GM12873 (cell line): Measurements from ENCODE around the gene ZFYVE27.

Source experiments
- CTCF ChIP-seq: IDR thresholded peaks from 2 replicates; pipeline ENCODE4 v1.5.1; 2012; ENCODE audit warnings: low read depth, mild to moderate bottlenecking, moderate library complexity, low read length, control low read depth; ENCODE audit not compliant: insufficient read depth; ENCODE audit errors: missing control alignments

Gene ZFYVE27

DNA sequence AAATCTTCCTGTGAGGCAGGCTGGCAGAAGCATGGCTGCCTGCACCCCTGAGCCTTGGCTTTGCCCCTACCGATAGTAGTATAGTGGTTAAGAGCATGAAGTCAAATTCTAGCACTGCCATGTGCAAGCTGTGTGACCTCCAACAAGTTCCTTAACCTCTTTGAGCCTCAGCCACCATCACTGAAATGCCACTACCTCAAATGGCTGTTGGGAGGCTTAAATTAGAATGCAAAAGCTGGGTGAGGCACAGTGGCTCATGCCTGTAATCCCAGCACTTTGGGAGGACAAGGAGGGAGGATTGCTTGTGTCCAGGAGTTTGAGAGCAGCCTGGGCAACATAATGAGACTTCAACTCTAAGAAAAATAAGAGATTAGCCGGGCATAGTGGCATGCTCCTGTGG, 26.5 kb downstream of the ZFYVE27 start:
- TF ChIP-seq CTCF: no peak

DNA sequence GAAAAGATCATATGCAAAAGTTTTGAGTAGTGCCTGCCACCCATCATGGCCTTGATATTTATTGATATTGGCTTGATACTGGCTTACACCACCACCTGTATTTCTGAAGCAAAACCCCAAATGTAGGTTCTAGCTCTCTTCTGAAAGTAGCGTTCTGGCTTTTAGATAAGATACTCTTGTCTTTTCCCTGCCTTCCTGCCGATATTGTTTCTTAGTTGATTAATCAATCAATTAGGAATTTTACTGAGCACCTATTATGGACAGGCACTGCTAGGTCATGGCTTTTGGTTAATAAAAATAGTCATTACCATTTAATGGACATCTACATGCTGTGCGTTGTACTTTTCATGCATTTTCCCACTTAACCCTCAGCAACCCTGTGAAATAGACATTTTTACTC, 27.0 kb downstream of the ZFYVE27 start:
- no peak for TF ChIP-seq CTCF

DNA sequence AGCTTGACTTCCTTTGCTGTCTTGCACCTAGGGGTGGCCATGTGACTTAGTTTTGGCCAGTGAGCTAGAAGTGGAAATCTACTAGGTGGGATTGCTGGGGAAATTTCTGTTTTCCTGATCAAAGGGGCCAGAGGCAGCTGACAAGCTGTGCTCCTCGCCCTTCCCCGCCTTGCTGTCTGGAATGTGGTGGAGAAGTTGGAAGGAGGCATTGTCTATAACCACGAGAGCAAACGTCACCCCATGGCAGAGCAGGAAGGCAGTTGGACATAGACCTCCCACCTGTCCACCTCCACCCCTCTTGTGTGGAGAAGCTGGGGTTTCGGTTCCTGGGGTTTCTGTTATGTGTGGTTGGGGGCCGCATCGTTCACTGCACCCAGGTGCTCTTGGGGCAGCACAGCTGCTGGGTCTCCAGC, 27.6 kb downstream of the ZFYVE27 start:
- TF ChIP-seq CTCF: no peak

- TF ChIP-seq CTCF: no peak
Measured at GRCh38 chr10:97765201-97765600, 28.3 kb downstream of the ZFYVE27 start.

- no peak for TF ChIP-seq CTCF
Measured at GRCh38 chr10:97766106-97766810, 29.3 kb downstream of the ZFYVE27 start.

DNA sequence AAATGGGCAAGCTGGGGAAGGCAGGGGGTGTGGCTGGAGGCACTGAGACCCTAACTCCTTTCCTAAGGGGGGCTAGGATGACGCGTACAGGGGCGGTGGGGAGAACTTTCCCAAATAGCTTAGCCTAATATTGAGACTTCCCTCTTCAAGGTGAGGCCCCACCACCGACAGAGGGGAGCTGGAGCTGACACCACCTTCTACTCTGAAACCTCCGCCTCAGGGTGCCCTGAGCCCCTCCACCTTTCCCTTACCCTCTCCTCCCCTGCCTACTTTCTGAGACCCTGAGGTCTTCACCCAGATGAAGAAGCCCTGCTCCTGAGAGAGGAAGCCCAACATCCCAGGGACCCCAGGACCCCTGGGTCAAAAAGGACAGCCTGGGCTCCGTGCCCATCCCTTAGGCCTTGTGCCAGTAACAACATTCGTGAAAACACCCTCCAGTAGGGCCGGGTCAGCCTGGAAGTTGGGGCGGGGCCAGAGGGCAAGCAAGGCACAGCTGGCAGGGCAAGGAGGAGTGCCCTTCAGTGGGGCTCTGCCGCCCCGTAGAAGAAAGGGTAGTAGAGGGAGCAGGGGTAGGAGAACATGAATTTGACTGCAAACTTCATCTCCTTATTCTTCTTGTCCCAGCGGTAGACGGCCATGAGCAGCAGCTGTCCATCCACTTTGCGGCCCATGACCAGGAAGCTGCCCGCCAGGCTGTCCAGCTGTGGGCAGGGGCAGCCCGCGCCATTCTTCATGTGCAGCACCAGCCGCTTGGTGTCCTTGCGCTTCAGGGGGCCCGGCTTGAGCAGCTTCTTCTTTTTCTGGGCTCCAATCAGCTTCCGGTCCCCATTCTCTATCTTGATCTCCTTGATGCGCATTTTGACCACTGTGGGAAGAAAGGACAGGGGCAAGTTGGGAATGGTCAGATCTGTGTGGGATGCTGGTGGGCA, 30.3 kb downstream of the ZFYVE27 start:
- no peak for TF ChIP-seq CTCF
